IPS-18c (cell line): ENCODE measurements around the gene NDUFC2.
"Not testable (repeated sequence)": the region's sequence is repeated elsewhere in the genome, so short reads cannot be mapped to it uniquely, and the experiment has no call there.

Experiments
- H3K4me3 ChIP-seq: 2 replicates; pipeline ENCODE4 v1.7.0; 2013; ENCODE audit warnings: low read depth, mild to moderate bottlenecking, low read length, moderate library complexity; ENCODE audit not compliant: insufficient read depth
- H3K9me3 ChIP-seq: one replicate; pipeline ENCODE4 v1.6.1; 2013; ENCODE audit warnings: mild to moderate bottlenecking, low read length, moderate library complexity; ENCODE audit not compliant: control insufficient read depth, insufficient read depth

NDUFC2 gene

DNA sequence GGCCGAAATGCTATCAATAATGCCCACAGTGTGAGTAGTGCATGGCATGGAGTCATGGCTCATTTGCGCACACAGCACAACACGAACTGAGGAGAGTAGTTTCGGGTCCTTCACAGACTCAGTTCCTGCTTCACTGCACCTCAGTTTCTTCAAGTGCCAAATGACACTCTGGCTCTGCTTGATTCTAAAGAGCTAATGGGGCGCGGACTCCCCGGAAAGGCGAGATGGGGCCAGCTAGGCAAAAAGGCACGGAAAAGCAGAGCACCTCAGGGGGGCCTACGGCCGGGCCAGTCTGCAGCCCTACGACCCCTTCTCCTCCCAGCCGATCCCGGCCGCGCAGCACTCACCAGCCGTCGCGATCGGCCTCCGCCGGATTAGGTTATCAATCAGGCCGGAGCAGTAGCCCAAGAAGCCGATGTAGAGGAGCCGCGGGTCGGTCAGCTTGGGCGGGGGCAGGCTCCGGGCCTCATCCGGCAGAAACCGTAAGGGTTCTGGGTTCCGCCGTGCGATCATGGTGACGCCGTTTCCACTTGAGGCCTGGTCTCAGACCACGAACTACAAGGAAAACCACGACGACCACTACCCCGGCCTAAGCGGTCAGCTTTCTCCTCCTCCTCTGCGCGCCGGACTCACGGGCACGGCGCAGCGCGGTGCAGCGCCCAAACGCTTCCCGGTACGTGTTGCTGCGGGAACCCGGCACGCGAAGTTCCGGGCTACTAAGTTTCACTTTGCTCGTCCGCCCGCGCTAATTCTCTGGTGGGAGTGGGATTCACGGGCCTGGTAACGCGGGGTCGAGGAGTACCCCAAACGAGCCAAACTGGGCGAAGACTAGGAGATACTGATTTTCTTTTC is at the start of gene NDUFC2:
Gene NDUFC2, minus strand, starts transcription at position 631 of the 852 bp plus-strand sequence. Its CDS starts 118 bp downstream, at position 513.
- Histone ChIP-seq H3K4me3 (peak within 1 kb of the TSS; percentile 96), H3K9me3 (no peaks in the 10 kb centered on the region)

DNA sequence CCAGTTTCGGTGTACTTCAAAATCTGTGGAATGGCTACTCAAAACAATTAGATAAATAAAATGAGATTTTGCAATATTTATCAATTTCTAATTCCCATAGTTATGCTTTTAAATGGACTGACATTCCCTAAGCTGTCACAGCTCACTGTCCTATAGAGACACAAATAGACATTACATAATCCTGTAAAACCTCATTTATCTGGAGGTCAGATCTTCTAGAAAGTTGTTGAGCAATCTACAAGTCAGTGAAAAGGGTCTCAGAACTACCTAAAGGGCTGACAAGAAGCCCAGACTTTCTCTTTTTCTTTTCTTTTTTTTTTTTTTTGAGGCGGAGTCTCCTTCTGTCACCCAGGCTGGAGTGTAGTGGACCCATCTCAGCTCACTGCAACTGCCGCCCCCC is 47.7 kb upstream of the NDUFC2 start:
- H3K4me3 ChIP-seq = no peak overlapping the region
- H3K9me3 ChIP-seq = no peaks in the 10 kb centered on the region

DNA sequence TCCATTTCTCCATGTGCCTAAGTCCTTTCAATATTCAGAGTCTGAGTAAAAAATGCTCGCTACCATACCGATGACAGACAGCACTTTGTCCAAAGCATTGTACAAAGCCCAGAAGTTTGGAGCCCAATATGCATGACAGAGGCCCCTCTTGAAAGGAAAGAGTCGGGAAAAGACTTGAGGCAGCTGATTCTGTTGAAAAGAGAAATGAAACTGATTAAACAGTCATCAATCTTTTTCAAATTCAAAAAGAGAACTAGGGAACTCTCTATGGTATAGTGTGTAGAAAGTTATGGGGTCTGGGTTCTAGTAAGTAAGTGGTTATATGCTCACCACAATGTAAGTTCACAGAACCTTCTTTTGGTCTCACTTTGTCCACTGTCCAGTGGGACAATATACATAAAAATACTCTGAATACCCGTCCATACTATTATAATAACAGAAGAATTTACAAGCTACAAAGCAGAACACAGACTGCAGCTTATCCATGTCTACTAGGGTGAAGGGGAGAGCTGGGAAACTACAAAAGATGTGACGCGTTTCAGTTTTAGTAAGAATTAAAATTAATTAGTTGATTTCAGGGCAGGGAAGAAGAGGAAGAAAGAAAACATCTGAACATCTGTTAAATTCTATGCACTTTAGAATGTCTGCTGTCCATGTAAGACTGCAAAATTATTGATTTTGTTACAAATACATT is 33.1 kb upstream of the NDUFC2 start:
- Histone ChIP-seq H3K4me3 (no peak overlapping the region), H3K9me3 (peaks cover 2% of the 10 kb centered on the region)

DNA sequence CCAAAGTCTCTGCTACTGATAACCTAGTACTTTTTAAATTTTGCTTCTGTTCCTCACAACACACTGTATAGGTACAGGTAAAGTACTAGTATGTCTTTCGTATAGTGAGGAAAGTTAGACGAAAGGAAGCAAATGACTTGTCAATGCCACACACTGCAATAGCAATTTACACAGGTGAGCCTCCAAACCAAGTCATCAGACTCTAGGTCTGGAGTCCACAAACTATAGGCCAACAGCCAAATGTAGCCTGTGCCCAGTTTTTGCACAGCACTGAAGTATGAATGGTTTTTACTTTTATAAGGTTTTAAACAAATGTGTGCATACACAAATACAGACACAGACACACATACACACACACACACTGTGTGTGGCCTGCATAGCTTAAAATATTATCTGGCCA is 31.6 kb upstream of the NDUFC2 start:
- H3K4me3 ChIP-seq = no peak overlapping the region
- peaks cover 2% of the 10 kb centered on the region for H3K9me3 ChIP-seq

DNA sequence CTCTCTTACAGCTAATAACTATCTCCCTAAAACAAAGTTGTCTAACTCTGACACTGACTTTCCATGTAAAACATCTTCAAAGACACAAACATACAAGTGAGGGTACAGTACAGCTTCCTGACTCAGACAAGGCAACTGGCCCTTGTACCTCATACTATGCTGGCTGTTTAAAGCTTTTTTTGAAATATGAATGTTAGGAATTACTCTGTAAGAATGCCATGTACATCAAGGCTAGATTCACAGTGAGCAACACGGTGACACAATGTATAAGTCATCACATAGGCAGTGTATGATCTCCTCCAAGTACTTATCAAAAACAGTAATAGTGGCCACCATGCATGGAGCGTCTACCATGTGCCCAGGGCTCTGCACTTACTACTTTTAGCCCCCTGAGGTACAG is 31.2 kb upstream of the NDUFC2 start:
- no peak overlapping the region for H3K4me3 ChIP-seq

DNA sequence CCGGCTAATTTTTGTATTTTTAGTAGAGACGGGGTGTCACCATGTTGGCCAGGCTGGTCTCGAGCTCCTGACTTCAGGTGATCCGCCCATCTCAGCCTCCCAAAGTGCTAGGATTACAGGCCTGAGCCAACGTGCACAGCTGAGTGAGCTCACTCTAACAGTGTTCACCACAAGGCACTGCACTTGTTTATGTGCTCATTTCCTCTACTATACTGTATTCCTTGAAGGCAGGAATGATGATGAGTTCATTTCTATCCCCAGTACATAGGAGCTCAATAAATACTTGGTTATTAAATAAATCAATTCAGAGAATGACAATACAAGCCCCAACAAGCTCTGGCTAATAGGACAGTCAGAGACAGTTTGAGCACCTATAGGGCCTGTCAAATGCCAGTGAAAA is 30.7 kb upstream of the NDUFC2 start:
- H3K4me3 ChIP-seq = no peak overlapping the region
- H3K9me3 ChIP-seq = peaks cover 2% of the 10 kb centered on the region

More for the DNA sequence above, 31.2 kb upstream of the NDUFC2 start:
- H3K9me3 ChIP-seq = peaks cover 2% of the 10 kb centered on the region

DNA sequence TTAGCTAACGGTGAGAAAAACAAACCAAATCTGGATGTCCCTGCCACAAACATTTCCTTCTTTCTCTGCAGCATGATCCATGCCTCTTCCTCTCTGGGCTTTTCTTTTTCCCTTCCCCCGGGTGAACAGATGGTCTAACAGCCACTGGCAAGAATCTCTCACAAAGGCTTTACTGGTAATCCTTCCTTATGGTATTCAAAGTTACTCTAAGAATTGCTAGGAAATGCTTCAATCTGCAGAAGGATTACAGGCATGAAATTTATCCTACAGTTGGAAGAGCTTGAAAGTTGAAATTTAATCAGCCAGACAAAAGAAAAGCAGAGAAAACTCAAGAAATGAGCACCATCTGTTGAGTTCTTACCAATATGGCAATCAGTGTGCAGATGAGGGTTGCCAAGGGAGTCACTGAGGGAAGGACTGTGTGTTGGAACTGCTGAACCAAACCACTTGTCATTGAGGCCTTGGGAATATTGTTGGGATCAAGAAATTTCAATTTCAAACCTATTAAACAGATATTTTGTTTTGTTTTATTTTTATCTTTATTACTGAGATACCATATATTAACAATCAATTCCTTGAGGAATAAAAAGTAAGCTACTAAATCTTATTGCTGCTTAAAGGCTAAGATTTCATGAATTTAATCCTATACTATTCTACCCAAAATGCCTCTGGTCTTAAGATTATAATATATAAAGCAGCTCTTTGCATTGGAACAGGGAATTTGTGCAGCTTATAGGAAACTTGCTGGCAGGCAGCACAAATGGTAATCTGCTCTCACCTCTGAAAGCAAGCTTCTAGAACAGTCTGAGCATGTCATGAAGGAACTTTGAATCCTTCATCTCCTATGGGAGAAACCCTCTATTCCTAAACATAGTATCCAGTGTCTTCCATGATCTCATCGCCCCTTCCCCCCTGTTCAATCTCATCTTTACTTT is 29.7 kb upstream of the NDUFC2 start:
- Histone ChIP-seq H3K9me3 (no peaks in the 10 kb centered on the region), H3K4me3 (no peak overlapping the region)

DNA sequence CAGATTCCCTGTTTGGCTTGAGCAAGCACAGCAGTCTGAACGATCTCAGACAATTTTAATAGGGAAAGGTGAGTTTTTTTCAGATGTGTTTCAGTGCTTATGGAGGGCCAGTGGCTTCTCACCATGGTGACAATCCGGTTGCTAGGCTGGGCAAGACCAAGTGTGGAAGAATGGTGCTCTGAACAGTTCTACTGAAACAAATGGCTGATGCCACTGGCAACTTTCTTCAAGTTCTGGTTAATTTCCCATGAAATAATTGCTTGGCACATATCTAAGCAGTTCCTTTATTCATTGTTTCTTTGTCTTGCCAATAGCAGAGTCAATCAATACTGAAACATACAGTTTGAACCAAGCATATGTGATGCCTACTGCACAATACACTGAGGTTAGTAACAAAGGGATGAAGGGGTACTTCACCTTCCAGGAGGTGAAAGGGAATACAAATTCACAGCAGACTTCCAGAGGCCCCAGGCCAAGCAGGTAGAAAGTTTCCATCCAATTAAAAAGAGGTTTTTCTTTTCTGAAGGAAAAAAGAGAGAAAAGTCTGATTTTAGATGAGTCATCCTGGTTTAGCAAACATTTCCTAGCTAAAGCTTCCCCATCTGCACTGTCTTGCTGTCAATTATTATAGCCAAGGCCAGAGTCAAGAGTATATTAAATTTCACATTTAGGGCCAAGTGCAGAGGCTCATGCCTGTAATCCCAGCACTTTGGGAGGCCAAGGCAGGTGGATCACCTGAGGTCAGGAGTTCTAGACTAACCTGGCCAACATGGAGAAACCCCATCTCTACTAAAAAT is 21.2 kb upstream of the NDUFC2 start:
- Histone ChIP-seq H3K4me3 (no peak overlapping the region), H3K9me3 (no peaks in the 10 kb centered on the region)

DNA sequence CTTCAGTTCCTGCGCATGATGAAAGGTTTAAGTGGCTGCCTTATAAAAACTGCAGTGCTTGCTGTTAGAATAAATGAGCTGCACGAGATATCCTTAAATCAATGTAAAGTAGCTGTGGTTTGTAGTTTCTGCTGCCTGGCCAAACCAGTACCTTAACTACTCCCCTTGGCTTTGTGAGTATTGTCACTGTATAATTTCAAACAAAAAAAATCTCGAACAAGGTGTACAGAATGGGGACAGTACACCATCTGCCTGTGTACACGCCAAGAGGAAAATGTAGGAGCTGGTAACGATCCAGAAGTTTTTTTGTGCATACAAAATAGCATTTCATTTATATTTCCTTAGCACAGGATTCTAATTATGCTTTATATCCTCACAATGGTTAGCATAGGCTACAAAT is 20.6 kb upstream of the NDUFC2 start:
- H3K4me3 ChIP-seq = no peak overlapping the region
- no peaks in the 10 kb centered on the region for H3K9me3 ChIP-seq

DNA sequence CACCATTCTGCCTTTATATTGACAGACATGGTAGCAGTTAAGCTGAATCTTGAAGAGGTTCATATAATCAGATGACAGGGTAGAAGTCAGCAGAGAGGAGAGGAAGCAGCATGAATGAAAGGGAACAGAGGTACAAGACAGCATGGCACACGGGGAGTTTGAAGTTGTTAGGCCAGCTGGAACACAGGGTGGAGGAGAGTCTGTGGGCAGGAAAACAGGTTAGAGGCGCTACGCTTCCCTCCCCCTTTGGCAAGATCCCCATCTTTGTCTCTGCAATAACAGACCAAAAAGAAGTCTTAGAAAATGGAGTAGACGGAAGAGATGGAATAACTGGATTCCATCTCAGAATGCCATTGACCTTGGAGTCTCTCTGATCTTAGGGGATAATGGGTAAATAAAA is 20.0 kb upstream of the NDUFC2 start:
- no peak overlapping the region for H3K4me3 ChIP-seq
- H3K9me3 ChIP-seq = no peaks in the 10 kb centered on the region

DNA sequence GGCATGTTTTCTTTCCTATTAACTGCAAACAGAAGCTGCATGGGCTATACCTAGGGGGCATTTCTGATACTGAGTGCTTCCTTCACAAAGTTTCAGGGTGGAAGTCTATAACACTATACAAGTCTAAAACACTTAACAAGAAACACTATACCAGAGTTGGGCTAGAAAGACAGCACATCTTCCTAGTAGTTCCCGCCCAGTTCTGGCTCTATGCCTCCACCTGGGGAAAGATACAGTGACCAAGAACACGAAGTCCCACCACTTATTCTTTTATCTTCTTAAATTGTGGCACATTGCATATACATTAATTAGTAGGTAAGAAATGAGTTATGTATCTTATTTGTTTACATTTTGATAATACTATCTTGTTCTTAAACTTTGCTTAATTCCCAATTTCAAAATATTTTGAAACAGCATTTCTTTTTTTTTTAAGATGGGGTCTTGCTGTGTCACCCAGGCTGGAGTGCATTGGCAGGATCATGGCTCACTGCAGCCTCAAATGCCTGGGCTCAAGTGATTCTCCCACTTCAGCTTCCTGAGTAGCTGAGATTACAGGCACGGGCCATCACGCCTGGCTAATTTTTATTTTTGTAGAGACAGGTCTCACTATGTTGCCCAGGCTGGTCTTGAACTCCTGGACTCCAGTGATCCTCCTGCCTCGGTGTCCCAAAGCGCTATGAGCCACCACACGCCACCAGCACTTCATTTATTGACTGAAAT is 18.2 kb upstream of the NDUFC2 start:
- no peak overlapping the region for H3K4me3 ChIP-seq
- H3K9me3 ChIP-seq = no peaks in the 10 kb centered on the region

DNA sequence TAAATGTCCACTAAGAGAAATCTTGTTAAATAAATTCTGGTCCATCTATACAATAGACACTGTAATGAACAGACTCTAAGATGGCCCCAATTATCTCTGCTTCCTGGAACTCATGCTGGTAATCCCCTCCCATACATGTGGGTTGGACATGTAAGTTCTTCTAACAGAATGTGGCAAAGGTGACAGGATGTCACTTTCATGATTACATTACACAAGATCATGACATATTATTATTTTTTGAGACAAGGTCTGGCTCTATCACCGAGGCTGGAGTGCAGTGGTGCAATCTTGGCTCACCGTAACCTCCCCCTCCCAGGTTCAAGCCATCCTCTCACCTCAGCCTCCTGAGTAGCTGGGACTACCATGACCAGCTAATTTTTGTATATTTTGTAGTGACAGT is 14.6 kb upstream of the NDUFC2 start:
- no peaks in the 10 kb centered on the region for H3K9me3 ChIP-seq
- H3K4me3 ChIP-seq = no peak overlapping the region

DNA sequence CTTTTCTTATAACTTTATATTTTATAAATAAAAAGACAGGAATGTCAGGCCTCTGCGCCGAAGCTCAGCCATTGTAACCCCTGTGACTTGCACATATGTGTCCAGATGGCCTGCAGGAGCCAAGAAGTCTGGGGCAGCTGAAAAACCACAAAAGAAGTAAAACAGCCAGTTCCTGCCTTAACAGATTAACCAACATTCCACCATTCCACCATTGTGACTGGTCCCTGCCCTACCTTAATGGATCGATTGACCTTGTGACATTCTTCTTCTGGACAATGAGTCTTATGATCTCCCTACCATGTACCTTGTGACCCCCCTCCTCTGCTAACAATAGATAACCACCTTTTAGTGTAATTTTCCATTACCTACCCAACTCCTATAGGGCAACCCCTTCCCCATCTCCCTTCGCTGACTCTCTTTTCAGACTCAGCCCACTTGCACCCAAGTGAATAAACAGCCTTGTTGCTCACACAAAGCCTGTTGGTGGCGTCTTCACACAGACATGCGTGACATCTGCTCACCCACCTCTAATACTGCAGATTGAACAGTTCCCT is 6.9 kb upstream of the NDUFC2 start:
- not testable (repeated sequence) for H3K9me3 ChIP-seq, H3K4me3 ChIP-seq

DNA sequence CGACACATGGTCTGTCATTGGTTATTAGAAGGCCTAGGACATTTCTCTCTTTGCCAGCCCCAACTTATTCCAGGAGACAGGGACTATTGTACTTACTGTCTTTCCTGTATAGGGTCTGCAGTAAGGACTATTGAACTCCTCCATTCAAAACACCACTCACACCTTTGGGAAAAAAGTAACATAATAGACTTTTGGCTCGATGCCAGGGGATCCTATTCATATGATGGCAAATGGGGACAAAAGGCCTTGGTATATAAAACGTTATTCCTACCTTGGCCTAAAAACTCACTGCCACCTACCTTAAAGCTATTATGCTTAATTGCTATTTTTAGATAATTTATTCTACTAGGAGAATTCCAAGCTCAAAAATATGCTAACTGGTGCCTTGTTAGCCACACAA is 6.3 kb upstream of the NDUFC2 start:
- H3K9me3 ChIP-seq = no peaks in the 10 kb centered on the region

DNA sequence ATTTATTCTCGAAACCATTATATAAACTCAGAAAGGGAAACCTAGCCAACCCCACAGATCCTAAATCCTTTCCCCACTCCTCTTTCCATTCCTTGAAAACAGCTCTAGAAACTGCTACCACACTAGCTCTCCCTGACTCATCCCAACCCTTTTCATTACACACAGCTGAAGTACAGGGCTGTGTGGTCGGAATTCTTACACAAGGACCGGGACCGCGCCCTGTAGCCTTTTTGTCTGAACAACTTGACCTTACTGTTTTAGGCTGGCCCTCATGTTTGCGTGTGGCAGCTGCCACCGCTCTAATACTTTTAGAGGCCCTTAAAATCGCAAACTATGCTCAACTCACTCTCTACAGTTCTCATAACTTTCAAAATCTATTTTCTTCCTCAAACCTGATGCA is 4.8 kb upstream of the NDUFC2 start:
- not testable (repeated sequence) for H3K4me3 ChIP-seq, H3K9me3 ChIP-seq

More for the DNA sequence above, 6.3 kb upstream of the NDUFC2 start:
- no peak overlapping the region for H3K4me3 ChIP-seq

DNA sequence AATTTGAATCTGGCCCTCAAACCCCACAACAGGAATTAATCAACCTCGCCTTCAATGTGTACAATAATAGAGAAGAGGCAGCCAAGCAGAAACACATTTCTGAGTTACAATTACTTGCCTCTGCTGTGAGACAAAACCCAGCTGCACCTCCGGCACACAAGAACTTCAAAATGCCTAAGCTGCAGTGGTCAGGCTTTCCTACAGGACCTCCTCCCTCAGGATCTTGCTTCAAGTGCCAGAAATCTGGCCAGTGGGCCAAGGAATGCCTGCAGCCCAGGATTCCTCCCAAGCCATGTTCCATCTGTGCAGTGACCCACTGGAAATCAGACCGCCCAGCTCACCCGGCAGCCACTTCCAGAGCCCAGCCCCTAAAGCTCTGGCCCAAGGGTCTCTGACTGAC is 3.4 kb upstream of the NDUFC2 start:
- no peaks in the 10 kb centered on the region for H3K9me3 ChIP-seq

More for the DNA sequence above, 3.4 kb upstream of the NDUFC2 start:
- H3K4me3 ChIP-seq = no peak overlapping the region
